ENCODE data around the gene TNFSF18.

Gene TNFSF18

DNA sequence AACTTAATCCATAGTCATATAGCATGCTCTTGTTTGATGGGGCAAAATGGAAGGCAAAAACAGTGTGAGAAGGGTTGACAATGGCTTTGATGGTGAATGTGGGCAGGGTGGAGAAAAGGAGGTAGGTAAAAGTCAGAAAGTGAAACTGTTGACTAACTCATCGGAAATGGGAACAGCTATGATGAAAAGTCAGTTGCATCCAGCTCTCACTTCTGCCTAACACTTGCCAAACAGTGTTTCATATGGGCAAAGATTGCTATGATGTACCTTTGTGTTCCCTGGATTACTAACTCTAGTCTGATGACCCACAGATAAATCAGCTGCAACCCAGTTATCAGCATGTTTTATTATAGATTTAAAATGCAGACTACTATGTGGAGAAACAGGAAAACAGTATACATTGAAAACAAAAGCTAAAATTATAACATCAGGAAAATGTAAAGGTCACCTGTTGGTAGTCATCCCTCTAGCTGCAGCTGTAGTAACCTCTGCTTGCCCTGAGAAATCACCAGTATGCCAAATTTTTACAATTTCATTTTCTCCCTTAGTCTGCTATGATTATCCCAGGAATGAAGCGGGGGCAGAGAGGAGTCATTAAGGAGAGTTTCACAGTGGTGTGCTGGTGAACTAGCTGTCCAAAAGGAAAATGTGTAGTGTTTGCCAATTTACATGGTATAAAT, 11.7 kb downstream of the TNFSF18 start:
- DNase-seq: no peak

DNA sequence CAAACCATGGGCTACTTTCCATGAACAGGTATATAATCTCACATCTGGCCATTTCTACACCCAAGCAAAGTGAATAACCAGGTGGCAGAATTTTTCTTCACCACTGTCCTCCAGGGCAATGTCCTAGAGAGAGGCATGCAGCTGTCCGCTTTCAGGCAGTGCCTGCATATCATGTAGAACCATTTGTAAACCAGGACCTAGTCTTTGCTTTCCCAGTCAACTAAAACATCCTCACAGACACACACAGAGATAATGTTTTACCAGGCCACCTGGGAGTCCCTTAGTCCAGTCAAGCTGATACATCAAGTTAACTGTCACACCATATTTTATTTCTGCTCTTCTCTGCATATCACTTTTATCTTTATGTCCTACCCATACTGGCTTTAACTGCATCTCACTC, 26.2 kb downstream of the TNFSF18 start:
- no peak for DNase-seq

GRCh38 chr1:173023343-173023742, 27.4 kb downstream of the TNFSF18 start:
- DNase-seq: no peak

DNA sequence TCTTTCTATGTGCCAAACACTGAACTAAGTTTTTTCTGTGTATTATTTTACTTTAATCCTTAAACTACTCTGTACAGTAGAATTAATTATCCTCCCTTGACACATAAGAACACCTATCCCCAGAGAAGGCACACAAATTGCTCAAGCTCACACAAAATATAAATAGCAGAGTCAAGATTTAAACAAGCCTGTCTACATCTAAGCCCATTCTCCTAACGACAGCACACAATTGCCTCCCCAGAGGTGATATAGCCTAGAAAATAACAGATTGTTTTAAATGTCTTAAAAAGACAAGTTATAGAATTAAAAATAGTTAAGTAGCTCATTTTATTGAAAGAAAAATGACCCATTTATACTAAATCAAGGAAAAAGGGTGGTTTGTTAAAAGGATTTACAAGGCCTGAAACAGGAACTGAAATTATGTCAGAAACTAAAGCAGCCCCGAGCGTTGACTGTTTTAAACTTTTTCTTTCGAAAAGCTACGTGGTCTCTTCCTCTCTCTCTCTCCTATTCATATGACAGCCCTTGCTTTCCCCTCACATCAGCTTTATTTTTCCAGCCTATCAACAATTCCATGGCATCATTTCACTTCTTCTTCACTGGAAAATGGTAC, 30.5 kb downstream of the TNFSF18 start:
- DNase-seq: no peak

DNA sequence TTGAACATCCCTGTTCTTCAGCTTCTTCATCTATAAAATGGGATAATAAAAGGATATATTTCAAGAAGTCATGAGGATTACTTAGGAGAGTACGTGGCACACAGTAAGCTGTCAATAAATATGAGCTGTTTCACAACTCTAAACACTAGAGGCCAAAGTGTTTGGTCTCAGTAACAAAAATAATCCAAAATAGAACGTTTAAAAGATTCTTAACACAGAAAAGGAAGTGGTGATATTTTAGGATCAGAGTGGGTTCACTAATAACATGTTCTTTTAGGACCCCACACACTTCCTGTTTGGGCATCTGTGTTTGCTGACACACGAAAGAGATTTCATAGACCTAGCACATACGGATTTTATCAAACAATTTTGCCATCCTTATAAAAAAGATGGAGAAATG, 32.9 kb downstream of the TNFSF18 start:
- no peak for DNase-seq

DNA sequence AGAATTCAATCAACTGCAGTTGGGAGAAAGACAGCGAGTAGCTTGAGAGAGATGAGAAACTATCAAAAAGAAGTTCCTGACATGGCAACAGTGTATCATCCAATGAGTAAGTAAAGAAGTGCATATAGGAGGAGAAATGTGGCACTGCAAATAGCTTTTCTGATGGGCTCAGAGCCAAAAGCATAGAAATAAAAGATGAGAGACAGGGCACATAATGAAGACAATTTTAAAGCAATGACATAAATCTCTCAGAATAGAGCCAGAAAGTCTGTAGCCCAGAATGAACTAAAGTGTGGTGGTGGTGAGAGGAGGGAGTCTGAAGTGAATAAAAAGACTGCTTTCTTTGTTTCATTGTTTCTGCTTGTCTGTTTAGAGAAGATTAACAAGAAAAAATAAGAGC, 34.3 kb downstream of the TNFSF18 start:
- DNase-seq: no peak

DNA sequence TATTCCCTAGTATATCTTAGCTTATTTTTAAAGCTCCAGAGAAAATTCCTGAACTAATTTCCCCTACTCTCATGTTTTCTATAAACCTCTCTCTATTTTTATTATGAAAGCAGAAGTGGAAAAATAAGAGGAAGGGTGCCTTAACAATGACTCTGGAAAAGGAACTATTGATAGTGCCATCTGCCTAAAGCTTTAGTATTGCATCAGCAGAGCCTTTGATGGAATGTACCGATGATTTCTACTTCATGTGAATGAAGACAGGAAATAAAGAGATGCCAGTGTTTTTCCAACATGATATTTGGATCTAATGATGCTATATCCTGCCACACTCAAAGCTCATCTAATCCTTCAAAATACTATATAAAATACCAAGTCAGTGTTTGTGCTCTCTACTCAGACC, 35.1 kb downstream of the TNFSF18 start:
- DNase-seq: no peak

DNA sequence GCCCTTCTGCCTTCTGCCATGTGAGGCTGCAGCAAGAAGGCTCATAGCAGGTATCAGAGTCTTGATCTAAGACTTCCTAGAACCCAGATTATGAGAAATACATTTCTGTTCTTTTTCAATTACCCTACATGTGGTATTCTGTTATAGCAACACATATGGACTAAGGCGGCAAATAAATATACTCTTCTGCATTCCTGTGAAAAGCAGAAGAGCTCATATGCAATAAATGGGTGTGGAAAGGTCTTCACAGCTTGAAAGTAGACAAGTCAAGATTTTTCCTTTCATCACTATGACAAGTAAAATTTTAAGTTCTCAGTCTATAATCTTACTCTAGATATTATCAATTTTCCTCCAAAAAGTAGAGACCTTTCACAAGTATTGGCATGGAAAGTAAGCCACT, 36.6 kb downstream of the TNFSF18 start:
- DNase-seq: no peak

- DNase-seq: no peak
Measured at GRCh38 chr1:173012126-173012525, 38.6 kb downstream of the TNFSF18 start.

- no peak for DNase-seq
Measured at GRCh38 chr1:173009597-173009996, 41.1 kb downstream of the TNFSF18 start.

DNA sequence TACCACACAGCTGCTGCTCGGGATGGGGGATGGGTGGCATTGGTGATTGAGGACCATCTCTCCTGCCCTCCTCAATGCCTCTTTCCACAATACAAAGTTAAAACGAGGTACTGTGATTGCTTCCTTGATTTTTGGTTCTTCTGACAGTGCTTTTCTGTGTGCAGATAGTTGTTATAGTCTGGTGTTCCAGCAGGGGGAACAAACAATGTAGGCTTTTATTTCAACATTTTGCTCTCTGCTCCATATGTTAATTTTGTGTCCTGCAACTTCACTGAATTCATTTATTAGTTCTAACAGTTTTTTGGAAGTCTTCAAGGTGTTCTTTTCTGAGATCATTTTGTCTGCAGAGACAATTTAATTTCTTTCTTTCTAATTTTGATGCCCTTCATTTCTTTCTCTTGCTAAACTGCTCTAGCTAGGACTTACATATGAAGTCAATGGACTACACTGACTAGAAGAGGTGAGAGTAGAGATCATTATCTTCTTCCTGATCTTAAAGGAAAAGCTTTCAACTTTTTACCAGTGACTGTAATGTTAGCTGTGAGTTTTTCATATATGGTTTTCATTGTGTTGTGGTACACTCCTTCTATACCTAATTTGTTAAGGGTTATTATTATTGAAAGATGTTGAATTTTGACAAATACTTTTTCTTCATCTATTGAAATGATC, 45.4 kb downstream of the TNFSF18 start:
- DNase-seq: peak in 1 of 6 experiments; percentile 4

DNA sequence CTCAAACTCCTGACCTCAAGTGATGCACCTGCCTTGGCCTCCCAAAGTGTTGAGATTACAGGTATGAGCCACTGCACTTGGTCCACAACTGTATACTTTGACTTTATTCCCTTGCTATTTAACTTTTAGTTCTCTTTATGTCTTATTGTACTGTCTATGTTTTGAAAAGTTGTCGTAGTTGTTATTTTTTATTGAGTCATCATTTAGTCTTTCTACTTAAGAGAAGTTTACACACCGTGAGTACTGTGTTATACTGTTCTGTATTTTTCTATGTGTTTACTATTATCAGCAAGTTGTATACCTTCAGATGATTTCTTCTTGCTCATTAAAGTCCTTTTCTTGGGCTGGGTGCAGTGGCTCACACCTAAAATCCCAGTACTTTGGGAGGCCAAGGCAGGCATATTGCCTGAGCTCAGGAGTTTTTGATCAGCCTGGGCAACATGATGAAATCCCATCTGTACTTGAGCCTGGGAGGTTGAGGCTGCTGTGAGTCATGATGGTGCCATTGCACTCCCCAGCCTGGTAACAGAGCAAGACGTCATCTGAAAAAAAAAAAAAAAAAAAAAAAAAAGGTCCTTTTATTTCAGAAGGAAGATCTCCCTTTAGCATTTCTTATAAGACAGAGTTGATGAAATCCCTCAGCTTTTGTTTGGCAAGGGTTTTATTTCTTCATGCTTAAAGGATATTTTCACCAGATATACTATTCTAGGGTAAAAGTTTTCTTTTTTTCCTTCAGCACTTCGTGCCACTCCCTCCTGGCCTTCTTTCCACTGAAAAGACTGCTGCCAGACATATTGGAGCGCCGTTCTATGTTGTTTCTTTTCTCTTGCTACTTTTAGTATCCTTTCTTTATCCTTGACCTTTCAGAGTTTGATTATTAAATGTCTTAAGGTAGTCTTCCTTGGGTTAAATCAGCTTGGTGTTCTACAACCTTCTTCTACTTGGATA, 47.6 kb downstream of the TNFSF18 start:
- DNase-seq: no peak

DNA sequence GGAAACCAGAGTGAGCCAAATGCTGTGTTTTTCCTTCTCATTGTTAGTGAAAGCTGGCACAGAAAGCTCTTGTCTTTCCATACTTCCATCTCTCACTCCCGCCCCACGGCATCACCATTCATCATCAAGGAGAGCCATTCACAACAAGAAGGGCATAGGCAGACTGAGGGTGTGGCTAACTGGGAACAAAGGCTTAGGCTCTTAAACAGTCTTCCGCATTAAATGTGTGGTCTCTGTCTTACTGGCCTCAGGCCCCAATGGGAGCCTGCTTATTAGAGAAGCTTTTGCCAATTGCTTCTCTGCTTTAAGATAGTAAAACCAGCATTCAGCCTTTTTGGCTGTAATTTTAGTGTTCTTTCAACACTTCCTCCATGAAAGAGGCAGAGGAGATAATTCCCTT, 51.4 kb downstream of the TNFSF18 start:
- DNase-seq: no peak

- DNase-seq: no peak
Measured at GRCh38 chr1:172997941-172998361, 52.8 kb downstream of the TNFSF18 start.

GRCh38 chr1:172993640-172994039, 57.1 kb downstream of the TNFSF18 start:
- DNase-seq: no peak

- DNase-seq: no peak
Measured at GRCh38 chr1:172991674-172992400, 58.9 kb downstream of the TNFSF18 start.

DNA sequence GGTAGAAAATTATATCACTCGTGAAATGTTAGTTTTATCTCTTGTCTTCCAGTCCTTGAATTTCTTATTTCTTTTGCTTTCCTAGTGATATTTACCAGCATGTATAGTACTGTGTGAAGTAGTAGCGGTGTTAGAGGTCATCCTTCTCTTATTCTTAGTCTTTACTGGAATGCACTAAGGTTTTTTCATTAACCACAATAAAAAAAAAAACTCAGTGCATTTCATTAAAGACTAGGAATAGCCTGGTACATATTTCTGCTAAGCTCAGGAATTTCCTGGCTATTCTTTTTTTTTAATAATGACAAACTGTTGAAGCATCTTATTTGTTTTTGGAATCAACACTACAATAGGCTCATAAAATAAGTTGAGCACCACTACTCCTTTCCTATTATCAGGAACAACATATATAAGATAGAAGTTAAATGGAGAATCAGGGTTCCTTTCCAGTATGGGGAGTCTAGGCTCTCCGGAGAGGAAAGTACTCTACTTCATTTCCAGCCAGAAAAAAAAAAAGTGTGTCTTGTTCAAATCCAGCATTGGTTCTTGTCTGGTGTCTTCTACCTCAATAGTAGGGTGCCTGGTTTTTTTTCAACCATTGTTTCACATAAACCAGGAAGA, 60.0 kb downstream of the TNFSF18 start:
- no peak for DNase-seq
